NCI-H2196 treated with DMSO at 0.1 percent for 48 hours (cell line): ENCODE data around the gene CRLF1.
A peak's percentile ranks its signal among the peaks of the same experiment; 100 is the strongest.
"Not testable (repeated sequence)": the region's sequence is repeated elsewhere in the genome, so short reads cannot be mapped to it uniquely, and the experiment has no call there.

Source experiments
- DNase-seq: peaks from one replicate; lab custom pipeline; 2025; ENCODE audit not compliant: unreplicated experiment; lab: John Stamatoyannopoulos, UW

CRLF1 gene

GRCh38 chr19:18593367-18594095 is 13.1 kb downstream of the CRLF1 start:
- no peak for DNase-seq

GRCh38 chr19:18592732-18593131 is 13.9 kb downstream of the CRLF1 start:
- DNase-seq: not testable (repeated sequence)

GRCh38 chr19:18591735-18592385 is 14.7 kb downstream of the CRLF1 start:
- no peak for DNase-seq

- peak; percentile 96 for DNase-seq
Measured at GRCh38 chr19:18590273-18591272, 16.0 kb downstream of the CRLF1 start.

- DNase-seq: peak; percentile 80
Measured at GRCh38 chr19:18589380-18590272, 17.0 kb downstream of the CRLF1 start.

GRCh38 chr19:18588611-18589379 is 17.8 kb downstream of the CRLF1 start, which contains the start of gene REX1BD:
REX1BD (plus strand) TSS chr19:18588798; CDS start chr19:18588802, 4 bp downstream.
- peak; percentile 51 for DNase-seq

GRCh38 chr19:18587962-18588610 is 18.5 kb downstream of the CRLF1 start:
- DNase-seq: no peak

GRCh38 chr19:18587561-18587960 is 19.0 kb downstream of the CRLF1 start:
- no peak for DNase-seq

- DNase-seq: no peak
Measured at GRCh38 chr19:18586306-18586705, 20.3 kb downstream of the CRLF1 start.

GRCh38 chr19:18580311-18580710 is 26.3 kb downstream of the CRLF1 start:
- DNase-seq: no peak

GRCh38 chr19:18577365-18577914 is 29.2 kb downstream of the CRLF1 start:
- no peak for DNase-seq

GRCh38 chr19:18576383-18576782 is 30.2 kb downstream of the CRLF1 start:
- DNase-seq: no peak

GRCh38 chr19:18574691-18575291 is 31.8 kb downstream of the CRLF1 start:
- no peak for DNase-seq

- DNase-seq: peak; percentile 96
Measured at GRCh38 chr19:18571564-18572344, 34.8 kb downstream of the CRLF1 start, which contains the start of gene UBA52. UBA52 (plus strand) TSS chr19:18571857; CDS start chr19:18573301, 1,444 bp downstream.

- no peak for DNase-seq
Measured at GRCh38 chr19:18568367-18568766, 38.2 kb downstream of the CRLF1 start.

GRCh38 chr19:18566953-18567352 is 39.6 kb downstream of the CRLF1 start:
- DNase-seq: no peak

GRCh38 chr19:18562086-18562485 is 44.5 kb downstream of the CRLF1 start:
- DNase-seq: no peak
